ENCODE measurements around the gene HPCAL1.

The HPCAL1 gene

DNA sequence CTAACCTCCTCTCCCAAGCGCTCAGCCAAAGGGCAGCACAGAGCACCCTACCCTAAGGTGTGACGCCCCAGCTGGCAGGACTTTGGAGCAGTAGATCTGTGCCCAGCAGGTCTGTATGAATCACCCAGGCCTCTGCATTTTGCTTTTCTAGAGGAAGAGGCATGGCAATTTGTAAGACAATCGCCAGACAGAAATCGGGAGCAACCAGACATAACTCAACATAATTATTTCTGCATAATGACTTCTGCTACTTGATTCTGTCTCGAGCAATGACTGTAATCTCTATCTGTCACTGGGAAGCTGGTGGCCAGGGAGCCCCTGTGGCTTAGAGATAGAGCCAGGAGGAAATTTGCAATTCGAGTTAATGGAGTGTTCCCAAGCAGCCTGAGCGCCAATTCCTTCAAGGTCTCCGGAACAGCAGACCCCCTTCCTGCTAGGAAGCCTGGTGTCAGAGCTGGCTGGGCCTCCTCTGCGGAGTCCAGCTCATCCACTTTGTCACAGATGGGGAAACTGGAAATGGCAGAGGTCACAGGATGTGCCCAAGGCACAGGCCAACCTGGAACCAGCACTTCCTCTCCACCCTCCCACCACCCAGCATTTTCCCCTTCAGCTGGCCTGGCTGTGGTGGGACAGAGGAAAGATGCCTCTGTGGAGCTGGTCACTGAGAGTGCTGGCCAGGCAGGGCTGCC is 90.4 kb downstream of the HPCAL1 start:
- DNase-seq = no peak

DNA sequence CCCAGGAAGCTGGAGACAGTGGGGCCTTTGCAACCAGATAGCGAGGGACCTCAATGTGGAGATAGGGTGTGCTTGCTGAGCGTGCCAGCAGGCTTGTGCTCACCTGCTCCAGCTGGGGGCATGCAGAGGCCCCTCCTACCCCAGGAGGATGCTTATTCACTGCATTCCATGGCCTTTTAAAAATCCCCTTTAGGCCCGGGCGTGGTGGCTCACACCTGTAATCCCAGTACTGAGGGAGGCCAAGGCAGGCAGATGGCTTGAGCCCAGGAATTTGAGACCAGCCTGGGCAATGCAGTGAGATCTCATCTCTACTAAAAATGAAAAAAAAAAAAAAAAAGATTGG is 90.9 kb downstream of the HPCAL1 start:
- no peak for DNase-seq

DNA sequence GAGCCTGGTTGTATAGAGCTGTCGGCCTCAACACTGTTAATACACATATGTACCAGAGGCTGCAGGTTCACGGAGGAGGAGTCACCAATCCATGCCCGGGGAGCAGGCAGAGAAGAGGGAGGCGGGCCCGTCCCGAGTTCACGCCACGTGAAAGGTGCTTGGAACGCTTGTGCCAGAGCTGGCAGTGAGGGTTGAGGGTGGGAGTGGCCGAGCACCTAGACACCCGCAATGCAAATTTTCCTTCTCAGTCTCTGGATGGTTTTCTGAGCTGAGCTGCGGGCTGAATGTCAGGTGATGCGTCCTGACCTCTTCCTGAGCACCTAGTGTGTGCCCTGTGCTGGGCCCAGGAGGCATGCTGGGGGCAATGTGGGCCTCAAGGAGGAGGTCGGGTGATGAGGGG is 93.2 kb downstream of the HPCAL1 start:
- DNase-seq = no peak

DNA sequence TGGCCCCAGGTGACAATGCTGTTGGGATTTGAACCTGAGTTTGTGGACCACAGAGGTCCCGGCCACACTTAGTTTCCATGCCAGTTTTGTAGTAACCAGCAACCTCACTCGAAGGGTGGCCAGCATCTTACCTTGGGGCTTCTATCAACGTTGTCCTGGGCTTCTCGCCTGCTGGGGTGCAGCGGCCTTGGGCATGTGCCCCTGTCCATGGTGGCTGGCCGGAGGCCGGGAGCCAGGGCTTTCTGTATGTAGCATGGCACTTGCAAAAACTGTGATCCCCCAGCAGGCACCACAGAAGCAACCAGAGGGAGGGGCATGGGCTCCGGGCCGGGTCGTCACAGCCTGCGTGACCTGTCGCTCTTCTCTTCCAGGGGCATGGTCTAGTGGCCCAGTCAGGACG is 93.8 kb downstream of the HPCAL1 start:
- no peak for DNase-seq

GRCh38 chr2:10397297-10397875 is 94.7 kb downstream of the HPCAL1 start:
- no peak for DNase-seq

GRCh38 chr2:10397878-10398277 is 95.2 kb downstream of the HPCAL1 start:
- no peak for DNase-seq

DNA sequence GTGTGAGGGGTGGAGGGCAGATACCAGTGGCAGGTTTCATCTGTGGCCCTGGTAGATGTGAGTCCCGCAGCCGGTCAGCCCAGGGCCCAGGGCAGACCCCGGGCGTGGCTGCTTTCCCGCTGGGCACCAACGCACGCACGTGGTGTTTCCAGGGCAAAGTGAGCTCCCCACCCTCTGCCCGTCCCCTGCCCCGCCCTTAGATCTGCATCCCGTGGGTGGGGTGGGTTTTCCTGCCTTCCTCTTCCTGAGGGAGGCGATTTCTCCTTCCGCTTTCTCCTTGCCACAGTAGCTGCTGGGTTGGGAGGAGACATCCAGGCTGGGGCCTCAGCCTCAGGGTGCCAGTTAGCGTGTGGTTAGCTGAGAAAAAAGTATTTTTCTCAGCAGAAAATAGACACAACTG is 95.8 kb downstream of the HPCAL1 start:
- DNase-seq = peak in 1 of 2 donors; percentile 34

DNA sequence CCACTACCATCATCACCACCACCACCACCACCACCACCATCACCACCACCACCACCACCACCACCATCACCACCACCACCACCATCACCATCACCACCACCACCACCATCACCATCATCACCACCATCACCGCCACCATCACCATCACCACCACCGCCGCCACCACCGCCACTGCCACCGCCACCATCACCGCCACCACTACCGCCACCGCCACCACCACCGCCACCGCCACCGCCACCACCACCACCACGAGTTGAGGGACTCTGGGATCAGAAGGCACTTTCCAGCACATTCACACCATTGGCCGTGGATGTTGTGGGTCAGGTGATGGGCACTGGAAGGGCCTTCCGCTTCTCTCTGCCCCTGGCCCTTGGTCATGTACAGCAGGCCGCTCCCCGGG is 96.7 kb downstream of the HPCAL1 start:
- DNase-seq = no peak

DNA sequence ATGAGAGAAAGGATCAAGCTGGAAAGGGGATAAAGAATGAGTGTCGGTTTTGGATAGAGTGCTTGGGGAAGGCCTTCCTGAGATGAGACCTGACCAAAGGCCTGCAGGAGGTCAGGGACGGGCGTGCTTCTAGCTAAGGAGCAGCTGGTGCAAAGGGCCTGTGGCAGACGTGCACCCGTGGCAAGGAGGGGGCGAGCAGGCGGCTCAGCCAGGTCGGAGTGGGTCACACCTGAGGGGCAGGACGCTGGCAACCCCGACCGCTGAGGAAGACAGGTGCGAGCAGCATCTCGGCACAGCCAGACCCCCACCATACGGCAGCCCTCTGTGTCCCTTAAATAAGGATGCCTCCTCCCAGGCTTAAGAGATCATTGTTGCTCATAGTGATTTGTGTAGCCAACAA is 97.3 kb downstream of the HPCAL1 start:
- no peak for DNase-seq

DNA sequence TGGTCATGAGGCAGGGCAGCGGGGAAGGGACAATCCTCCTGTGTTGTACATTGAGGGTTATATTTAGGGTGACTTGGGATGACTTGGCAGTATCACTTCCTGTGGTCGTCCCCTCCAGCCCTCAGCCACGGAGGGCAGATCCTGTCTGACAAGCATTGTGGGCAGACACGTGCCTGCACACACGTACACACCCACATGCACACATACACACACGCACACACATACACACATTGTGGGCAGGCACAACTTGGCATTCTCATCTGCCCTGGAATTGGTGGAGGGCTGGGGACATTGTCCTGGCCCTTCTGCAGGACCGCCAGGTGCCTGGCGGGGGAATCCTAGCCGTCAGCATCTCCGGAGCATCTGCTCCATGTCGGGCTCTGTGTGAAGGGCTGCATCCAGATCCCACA is 97.9 kb downstream of the HPCAL1 start:
- peak in 1 of 2 donors; percentile 75 for DNase-seq

DNA sequence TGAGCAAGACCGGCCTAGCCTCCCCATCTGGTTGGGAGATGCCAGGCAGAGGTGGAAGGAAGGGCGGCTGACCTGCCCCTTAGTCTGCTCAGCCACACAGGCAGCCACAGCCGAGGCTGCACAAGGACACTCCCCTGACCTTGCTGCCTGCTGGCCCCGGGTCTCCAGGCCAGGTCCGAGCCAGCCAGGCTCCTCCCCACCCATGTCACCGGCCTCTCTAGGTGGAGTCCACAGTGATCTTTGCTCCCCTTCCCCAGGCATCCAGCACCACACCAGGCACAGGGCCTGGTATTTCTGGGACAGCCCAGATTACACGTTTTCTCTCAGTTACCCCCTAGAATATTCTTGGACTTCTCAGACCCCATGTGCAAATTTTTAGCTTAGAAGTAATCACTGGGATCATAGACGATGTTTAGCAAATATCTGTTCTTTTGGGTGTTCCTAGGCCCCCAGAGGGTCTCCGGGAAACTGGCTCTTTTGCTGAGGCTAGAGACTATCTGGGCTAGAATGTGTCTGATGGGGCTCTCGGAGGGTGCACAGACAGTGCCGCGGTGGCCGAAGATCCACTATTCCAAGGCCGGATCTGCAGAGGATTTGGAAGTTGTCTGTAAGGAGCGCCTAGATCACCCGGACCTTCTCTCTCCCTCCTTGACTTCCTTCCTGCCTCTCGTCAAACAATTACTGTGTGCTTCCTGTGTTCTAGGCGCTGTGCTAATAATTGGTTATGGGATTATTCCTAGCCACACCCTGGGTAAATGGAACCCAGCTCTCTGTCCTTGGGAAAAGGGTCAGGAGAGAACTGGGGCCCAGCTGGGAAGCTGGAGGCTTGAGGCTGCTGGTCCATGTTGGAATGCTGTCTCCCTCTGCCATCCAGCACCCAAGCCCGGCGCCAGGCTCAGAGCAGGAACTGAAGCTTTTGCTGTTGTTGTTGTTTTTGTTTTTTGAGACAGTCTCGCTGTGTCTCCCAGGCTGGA is 98.6 kb downstream of the HPCAL1 start:
- DNase-seq = no peak

GRCh38 chr2:10402062-10402585 is 99.4 kb downstream of the HPCAL1 start:
- no peak for DNase-seq

DNA sequence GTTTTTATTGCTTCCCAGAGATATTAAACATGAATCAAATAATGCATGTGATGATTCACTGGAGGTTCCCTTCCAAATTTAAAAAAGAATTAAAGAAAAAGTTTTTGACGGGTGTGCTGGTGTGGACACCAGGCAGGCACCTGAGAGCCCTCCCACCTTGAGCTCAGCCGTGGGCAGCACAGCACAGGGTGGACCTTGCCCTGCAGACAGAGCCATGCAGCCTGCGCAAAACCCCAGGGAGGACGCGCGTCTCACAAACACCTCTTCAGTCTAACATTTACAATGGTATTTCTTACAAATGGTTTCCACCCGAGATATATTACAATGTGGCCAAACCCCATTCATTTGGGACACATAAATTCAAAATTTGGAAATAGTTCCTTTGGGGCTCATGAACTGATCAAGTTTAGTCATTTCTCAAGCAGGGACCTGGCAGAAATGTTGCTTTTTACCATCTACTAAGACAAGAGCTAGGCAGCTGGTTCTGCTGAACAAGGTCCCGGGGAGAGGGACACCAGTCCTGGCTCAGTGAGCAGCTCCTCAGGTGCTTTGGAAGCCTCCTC is 100.0 kb downstream of the HPCAL1 start:
- DNase-seq = no peak

GRCh38 chr2:10404324-10405143 is 101.8 kb downstream of the HPCAL1 start:
- no peak for DNase-seq

GRCh38 chr2:10405448-10405847 is 102.7 kb downstream of the HPCAL1 start:
- DNase-seq = no peak

DNA sequence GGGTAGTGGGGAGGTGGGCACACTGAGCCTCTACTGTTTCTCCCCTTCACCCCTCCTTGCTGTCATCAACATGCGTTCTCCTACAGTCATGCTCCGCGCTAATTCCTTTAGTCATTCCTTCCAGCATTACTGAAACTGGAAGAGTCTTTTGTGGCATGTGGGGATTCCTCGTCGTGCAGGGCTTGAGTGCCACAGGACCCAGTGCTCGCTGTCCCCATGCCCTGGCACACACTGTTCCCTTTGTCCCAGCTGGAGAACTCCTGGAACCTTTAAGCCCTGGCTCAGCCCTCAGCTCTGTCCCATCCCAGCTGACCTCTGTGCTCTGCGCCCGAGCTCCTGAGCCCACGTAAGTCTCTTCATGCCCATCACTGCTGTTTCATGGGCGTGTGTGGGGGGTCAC is 103.3 kb downstream of the HPCAL1 start:
- no peak for DNase-seq

DNA sequence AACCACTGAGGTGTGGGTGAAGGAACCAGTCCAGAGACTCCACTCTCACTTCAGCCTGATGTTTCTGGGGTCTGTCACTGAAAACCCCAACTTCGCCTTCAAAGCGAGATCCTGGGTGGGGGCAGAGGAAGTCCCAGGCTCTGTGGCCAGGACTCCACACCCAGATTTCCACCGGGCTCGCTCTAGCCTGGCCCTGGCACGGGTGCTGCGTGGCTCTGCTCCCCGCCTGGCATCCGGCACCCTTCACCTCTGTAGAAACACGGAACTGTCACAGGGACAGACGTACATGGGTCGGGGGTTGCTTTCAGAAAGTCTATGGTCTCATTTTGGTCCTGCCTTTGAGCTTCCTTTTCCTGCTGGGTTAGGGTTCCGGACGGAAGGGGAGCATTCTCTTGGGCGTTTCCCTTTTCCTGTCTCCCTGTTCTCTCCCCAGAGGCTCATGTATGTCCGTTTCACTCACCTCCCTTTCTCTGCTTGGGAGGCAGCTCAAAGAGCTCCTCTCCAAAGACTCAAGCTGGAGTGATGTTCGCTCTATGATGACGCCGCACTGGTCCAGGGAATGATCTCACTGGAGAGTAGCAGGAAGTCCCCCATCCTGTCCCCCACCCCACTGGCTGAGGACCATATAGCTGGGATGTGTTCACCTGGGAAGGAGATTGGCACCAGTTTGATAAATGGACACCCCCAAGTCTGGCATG is 103.9 kb downstream of the HPCAL1 start:
- no peak for DNase-seq

DNA sequence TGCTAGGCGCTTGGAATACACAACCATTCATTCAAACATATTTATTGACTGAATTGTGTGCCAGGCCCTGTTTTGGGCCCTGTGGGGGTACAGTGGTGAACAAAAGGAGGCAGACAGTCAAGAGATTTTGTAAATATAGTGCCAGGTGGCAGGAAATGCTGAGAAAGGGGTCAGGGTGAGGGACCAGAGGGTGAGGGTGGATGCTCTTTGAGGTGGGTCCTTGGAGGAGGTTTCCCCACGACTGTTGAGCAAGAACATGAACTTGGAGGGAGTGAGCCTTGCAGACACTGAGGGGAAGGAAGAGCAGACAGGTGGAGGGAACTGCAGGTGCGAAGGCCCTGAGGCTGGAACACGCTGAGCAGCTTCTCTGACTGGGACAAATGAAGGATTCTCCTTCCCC is 104.7 kb downstream of the HPCAL1 start:
- DNase-seq = no peak

DNA sequence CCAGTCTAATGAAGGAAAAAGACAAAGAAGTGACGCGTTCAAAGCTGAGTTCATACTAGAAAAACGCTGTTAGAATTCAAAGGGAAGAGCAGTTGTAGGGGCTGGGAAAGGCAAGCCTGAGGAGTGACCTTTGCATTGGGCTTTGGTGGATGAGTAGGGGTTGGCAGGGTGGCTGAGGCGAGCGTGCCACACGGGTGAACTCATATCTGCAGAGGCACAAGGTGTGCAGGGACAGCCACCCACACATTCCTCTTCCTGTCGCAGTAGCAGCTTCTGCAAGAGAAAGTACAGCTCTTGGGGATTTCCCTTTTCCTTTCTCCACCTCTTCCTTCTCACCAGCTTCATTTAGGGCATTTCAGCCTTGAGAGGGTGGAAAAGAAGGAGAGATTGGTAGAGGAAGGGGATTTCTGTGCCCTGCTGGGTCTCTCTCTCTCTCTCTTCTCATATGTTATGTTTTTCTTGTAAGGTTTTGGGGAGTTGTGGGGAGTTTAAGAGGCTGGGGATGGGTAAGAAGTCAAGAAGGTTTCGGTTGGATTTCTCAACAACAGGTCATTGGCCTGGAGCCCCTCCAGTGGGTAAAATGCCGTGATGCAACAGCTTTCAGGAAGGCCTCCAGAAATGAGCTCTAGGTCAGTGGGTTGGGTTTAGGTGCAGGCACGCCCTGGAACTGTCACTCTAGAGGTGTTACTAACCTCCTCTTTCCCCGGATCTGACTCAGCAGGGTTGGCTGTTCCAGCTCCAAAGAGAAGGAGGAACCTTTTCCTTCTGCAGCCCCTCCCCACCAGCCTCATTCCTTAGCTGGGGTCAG is 105.3 kb downstream of the HPCAL1 start:
- DNase-seq = peak; percentile 46 to 70

DNA sequence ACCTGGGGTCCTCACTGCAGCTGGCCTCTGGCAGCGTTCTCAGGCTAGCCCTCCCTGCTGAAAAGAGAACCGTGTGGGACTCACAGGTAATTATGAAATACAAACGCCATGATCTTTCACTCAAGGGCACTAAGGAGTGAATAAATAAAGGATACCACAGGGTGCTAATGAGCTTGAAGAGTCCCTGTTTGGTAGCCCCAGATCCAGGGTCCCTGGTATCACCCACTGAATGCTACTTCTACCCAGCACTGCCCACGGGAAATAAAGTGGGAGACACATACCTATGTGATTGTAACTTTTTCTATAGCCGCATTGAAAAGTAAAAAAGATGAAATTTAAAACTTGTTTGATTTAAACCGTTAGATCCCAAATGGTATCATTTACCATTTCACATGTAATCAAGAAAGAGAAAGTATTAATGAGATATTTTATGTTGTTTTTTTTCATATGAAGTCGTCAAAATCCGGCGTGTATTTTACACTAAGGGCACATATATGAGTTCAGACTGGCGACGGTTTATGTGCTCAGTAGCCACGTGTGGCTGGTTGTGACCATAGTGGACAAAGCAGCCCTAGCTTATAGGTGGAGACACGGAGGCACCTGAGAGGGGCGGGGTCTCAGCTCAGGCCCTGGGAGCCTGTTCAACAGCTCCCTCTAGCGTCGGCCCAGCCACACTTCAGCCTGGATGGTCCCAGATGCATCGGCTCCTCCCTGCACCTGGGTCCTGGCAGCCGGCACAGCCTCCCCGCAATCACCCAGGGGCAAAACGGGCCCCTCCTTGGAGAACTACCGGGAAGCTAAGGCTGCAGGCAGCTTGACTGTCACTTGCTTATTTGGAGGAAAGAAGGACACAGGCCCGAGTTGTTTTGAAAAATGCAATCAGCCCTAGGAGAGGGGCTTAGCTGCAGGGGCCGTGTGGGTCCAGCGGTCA is 106.2 kb downstream of the HPCAL1 start:
- peak; percentile 85 to 86 for DNase-seq

All from CD4-positive, alpha-beta T cell treated with Interleukin-1 beta for 1 hour (primary cell).